Left renal pelvis (tissue), 4 donors: ENCODE results near the gene SIGLEC14. TPM values are rescaled to one million over a fixed set of nuclear protein-coding genes. Genes with fewer than 3 reads are reported as not detected.

ENCODE experiments used
- polyA plus RNA-seq, 4 donors: library from polyadenylated mRNA; unstranded; fragments of 120-200 nt; gene quantifications; one replicate each; pipeline ENCODE4 v1.2.1, GENCODE V29; 2013; ENCODE audit not compliant: insufficient read length in 4 of 4

SIGLEC14 gene
- polyA plus RNA-seq, 4 donors = 0.15 to 1.5 (median 0.91) TPM

Other genes starting within 250 kb of the SIGLEC14 start
- 1 to 10 TPM in 2 of 4 donors, under 1 TPM in 2; 0.66 to 2.0 (median 1.2) TPM for gene SIGLEC10, start 229.2 kb downstream of the SIGLEC14 start, polyA plus RNA-seq
- under 1 TPM in 1 of 4 donors, not detected in 3; 0.08 TPM for gene SIGLEC8, start 188.4 kb downstream of the SIGLEC14 start, polyA plus RNA-seq
- not detected for gene CEACAM18, start 168.3 kb downstream of the SIGLEC14 start, polyA plus RNA-seq
- under 1 TPM in 3 of 4 donors, not detected in 1; 0.14 to 0.20 (median 0.16) TPM for gene SIGLEC12, start 145.0 kb downstream of the SIGLEC14 start, polyA plus RNA-seq
- under 1 TPM in 2 of 4 donors, not detected in 2; 0.14 to 0.23 TPM for gene SIGLEC6, start 115.2 kb downstream of the SIGLEC14 start, polyA plus RNA-seq
- 10 to 100 TPM; 16.6 to 19.8 (median 18.3) TPM for gene ZNF175, start 75.5 kb downstream of the SIGLEC14 start, polyA plus RNA-seq
- gene SIGLEC5, start 16.4 kb downstream of the SIGLEC14 start, polyA plus RNA-seq = under 1 TPM in 3 of 4 donors, not detected in 1; 0.37 to 0.62 (median 0.57) TPM
- 10 to 100 TPM; 12.9 to 29.4 (median 16.6) TPM for gene SPACA6, start 46.5 kb upstream of the SIGLEC14 start, polyA plus RNA-seq
- under 1 TPM in 2 of 4 donors, not detected in 2; 0.09 to 0.37 TPM for gene HAS1, start 77.2 kb upstream of the SIGLEC14 start, polyA plus RNA-seq
- 1 to 10 TPM in 3 of 4 donors, under 1 TPM in 1; 0.80 to 5.2 (median 2.4) TPM for gene FPR1, start 105.1 kb upstream of the SIGLEC14 start, polyA plus RNA-seq
- under 1 TPM; 0.11 to 0.68 (median 0.34) TPM for gene FPR2, start 114.4 kb upstream of the SIGLEC14 start, polyA plus RNA-seq
- gene FPR3, start 148.3 kb upstream of the SIGLEC14 start, polyA plus RNA-seq = 1 to 10 TPM in 1 of 4 donors, under 1 TPM in 3; 0.27 to 1.2 (median 0.51) TPM
- gene ZNF577, start 241.1 kb upstream of the SIGLEC14 start, polyA plus RNA-seq = 10 to 100 TPM; 31.1 to 48.6 (median 44.1) TPM